AG09309 (cell line): ENCODE measurements around the gene UGT1A4.

Experiments used
- DNase-seq: peaks from one replicate; pipeline ENCODE4 v3.0.0-alpha.2; 2010; ENCODE audit warnings: low read depth
- H3K4me3 ChIP-seq: 2 replicates; pipeline ENCODE4 v1.5.1; 2011; ENCODE audit warnings: mild to moderate bottlenecking, low read depth, low read length, moderate library complexity; ENCODE audit not compliant: control insufficient read depth
- TF ChIP-seq, protein P1 (sequence below): IDR thresholded peaks from 2 replicates; pipeline ENCODE4 v1.5.1; 2011; ENCODE audit warnings: mild to moderate bottlenecking, low read depth, low read length, inconsistent platforms; ENCODE audit not compliant: insufficient read depth, control insufficient read depth; ENCODE audit errors: missing control alignments

UGT1A4 gene

DNA sequence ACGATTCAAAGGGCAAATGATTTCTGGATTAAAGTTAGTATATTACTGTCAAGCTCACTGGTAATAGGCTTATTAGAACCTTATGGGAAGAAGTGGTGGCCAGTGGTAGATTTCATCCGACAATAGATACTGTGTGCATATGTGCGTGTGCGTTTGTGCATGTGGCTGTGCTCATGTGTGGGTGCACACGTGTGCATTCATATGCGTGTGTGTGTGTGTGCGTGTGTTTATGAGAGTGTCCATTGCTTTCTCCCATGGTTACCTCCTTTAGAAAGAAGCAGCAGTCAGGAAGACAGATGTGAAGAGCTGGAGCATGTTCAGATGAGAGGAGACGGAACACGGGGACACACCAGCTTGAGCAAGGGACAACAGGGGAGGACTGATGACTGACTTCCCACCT lies 50.7 kb downstream of the UGT1A4 start:
- no peak for DNase-seq
- H3K4me3 ChIP-seq: no peak overlapping the region
- TF ChIP-seq, protein P1, sequence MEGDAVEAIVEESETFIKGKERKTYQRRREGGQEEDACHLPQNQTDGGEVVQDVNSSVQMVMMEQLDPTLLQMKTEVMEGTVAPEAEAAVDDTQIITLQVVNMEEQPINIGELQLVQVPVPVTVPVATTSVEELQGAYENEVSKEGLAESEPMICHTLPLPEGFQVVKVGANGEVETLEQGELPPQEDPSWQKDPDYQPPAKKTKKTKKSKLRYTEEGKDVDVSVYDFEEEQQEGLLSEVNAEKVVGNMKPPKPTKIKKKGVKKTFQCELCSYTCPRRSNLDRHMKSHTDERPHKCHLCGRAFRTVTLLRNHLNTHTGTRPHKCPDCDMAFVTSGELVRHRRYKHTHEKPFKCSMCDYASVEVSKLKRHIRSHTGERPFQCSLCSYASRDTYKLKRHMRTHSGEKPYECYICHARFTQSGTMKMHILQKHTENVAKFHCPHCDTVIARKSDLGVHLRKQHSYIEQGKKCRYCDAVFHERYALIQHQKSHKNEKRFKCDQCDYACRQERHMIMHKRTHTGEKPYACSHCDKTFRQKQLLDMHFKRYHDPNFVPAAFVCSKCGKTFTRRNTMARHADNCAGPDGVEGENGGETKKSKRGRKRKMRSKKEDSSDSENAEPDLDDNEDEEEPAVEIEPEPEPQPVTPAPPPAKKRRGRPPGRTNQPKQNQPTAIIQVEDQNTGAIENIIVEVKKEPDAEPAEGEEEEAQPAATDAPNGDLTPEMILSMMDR: no peak

DNA sequence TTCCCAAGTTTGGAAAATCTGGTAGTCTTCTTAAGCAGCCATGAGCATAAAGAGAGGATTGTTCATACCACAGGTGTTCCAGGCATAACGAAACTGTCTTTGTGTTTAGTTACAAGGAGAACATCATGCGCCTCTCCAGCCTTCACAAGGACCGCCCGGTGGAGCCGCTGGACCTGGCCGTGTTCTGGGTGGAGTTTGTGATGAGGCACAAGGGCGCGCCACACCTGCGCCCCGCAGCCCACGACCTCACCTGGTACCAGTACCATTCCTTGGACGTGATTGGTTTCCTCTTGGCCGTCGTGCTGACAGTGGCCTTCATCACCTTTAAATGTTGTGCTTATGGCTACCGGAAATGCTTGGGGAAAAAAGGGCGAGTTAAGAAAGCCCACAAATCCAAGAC lies 53.6 kb downstream of the UGT1A4 start:
- TF ChIP-seq, protein P1: no peak
- no peak for DNase-seq
- H3K4me3 ChIP-seq: no peak overlapping the region

DNA sequence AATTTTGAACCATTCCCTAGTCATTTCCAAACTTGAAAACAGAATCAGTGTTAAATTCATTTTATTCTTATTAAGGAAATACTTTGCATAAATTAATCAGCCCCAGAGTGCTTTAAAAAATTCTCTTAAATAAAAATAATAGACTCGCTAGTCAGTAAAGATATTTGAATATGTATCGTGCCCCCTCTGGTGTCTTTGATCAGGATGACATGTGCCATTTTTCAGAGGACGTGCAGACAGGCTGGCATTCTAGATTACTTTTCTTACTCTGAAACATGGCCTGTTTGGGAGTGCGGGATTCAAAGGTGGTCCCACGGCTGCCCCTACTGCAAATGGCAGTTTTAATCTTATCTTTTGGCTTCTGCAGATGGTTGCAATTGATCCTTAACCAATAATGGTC lies 54.0 kb downstream of the UGT1A4 start:
- TF ChIP-seq, protein P1: no peak
- DNase-seq: no peak
- no peak overlapping the region for H3K4me3 ChIP-seq

DNA sequence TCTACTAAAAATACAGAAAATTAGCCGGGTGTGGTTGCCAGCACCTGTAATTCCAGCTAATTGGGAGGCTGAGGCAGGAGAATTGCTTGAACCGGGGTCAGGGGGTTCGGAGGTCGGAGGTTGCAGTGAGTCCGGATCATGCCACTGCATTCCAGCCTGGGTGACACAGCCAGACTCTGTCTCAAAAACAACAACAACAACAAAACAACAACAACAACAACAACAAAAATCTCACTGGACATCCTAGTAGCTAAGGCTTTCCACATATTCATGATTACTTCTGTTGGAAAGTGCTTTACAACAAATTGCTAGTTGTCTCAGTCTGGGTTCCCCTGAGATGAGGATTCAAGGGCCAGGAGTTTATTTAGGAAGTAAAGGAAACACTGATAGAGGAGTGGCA lies 55.3 kb downstream of the UGT1A4 start:
- TF ChIP-seq, protein P1: no peak
- H3K4me3 ChIP-seq: no peak overlapping the region
- no peak for DNase-seq

DNA sequence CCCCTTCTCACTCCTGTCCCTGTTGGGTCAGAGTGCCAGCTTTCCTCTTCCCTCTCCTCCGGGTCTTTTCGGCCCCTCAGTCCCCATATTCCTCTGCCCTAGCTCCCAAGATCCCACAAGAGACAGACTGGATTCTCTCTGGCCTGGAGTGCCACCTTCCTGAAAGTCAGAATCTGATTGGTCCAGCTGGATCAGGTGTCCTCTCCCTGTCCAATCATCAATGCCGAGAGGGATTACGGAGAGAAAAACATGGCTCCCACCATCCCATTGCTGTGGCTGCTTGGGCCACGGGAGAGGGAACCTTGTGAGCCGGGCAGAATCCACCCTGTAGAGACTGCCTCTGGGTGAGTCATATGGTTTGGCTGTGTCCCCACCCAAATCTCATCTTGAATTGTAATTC lies 56.9 kb downstream of the UGT1A4 start:
- H3K4me3 ChIP-seq: no peak overlapping the region
- TF ChIP-seq, protein P1: no peak
- DNase-seq: no peak

DNA sequence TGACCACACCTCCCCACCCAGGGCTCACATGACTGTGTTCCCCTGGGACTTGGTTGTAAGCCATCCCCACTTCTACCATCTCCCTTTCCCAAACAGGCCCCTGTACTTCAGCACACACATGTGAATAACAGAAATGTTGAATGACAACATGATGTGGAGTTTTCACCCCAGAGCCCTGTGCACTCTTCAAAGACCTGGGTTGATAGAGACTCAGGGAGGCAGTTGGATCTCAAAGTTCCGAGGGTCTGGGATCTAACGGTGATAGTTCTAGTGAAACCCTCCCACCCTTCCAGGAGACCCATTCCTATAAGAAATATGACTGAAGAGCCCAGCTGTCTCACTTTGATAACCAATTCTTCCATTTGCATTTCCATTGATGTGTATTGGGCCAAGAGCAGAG lies 59.5 kb downstream of the UGT1A4 start, which contains the start of gene MROH2A:
TSS of gene MROH2A (plus strand) at position 301 of the 400 bp plus-strand sequence. CDS start 1,029 bp downstream, outside the sequence.
- TF ChIP-seq, protein P1: no peak
- no peak within 1 kb of the TSS for H3K4me3 ChIP-seq
- no peak for DNase-seq

DNA sequence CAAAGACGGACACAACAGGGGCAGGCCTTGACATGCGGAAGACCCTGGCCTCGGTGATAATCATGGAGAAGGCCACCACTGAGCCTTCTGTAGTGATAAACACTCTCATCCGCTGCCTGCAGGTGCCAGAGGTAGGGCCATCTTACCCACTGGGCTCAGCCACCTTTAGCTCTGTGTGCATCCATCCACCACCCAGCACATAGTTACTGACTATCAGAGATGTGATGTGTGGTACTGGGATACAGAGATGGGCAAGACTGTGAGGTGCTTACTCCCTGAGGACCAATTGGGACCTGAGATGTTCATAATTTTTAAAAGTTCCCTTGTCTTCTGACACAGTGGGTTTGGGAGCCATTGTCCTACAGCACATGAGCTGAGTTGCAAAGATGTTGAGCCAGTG lies 61.2 kb downstream of the UGT1A4 start:
- DNase-seq: no peak
- H3K4me3 ChIP-seq: no peak overlapping the region
- TF ChIP-seq, protein P1: no peak
